ENCODE measurements around the gene SLC24A3. TPM values are rescaled to one million over a fixed set of nuclear protein-coding genes. Genes with fewer than 3 reads are reported as not detected.

The SLC24A3 gene
- total and polyA plus RNA-seq, 7 donors = 0.92 to 20.8 (median 13.5) TPM

GRCh38 chr20:19522836-19523590, 310.6 kb downstream of the SLC24A3 start:
- WGBS, 2 donors = 69 to 76% methylated on average over 4 of the region's 4 CpGs
- TF ChIP-seq CTCF (IDR thresholded peaks at IDR 0.05) (no peak), POLR2A (IDR thresholded peaks at IDR 0.05) (no peak), EP300 (IDR thresholded peaks at IDR 0.05) (no peak), POLR2AphosphoS5 (IDR thresholded peaks at IDR 0.05) (no peak)
- intact Hi-C loops (cut with DNase I) = no loop called here

GRCh38 chr20:19524691-19525090, 312.2 kb downstream of the SLC24A3 start:
- 57 to 99% methylated on average over 1 of the region's 1 CpG for WGBS, 2 donors
- Histone ChIP-seq H3K4me1 (no peaks in the 10 kb centered on the region), H3K27me3 (no peaks in the 10 kb centered on the region), H3K27ac (no peak overlapping the region), H3K9me3 (no peaks in the 10 kb centered on the region), H3K36me3 (no peaks in the 10 kb centered on the region), H3K4me3 (no peak overlapping the region)
- DNase-seq = no peak
- TF ChIP-seq EP300 (IDR thresholded peaks at IDR 0.05) (no peak), POLR2A (IDR thresholded peaks at IDR 0.05) (no peak), CTCF (IDR thresholded peaks at IDR 0.05) (no peak), POLR2AphosphoS5 (IDR thresholded peaks at IDR 0.05) (no peak)
- intact Hi-C loops (cut with DNase I) = no loop called here

More at GRCh38 chr20:19522836-19523590, 310.6 kb downstream of the SLC24A3 start:
- Histone ChIP-seq H3K9me3 (no peaks in the 10 kb centered on the region), H3K27me3 (no peaks in the 10 kb centered on the region), H3K27ac (no peak overlapping the region), H3K4me3 (no peak overlapping the region), H3K36me3 (no peaks in the 10 kb centered on the region), H3K4me1 (no peaks in the 10 kb centered on the region)
- DNase-seq = no peak

- Histone ChIP-seq H3K27ac (no peak overlapping the region), H3K9me3 (no peaks in the 10 kb centered on the region), H3K4me3 (no peak overlapping the region), H3K27me3 (no peaks in the 10 kb centered on the region), H3K36me3 (no peaks in the 10 kb centered on the region), H3K4me1 (no peaks in the 10 kb centered on the region)
- WGBS, 2 donors = 88 to 89% methylated on average over 2 of the region's 2 CpGs
- DNase-seq = no peak
- no peak for TF ChIP-seq EP300 (IDR thresholded peaks at IDR 0.05)
- no peak for TF ChIP-seq CTCF (IDR thresholded peaks at IDR 0.05)
- no peak for TF ChIP-seq POLR2AphosphoS5 (IDR thresholded peaks at IDR 0.05)
- no peak for TF ChIP-seq POLR2A (IDR thresholded peaks at IDR 0.05)
- intact Hi-C loops (cut with DNase I) = no loop called here
Observed at GRCh38 chr20:19527509-19527908, 315.1 kb downstream of the SLC24A3 start.

- Histone ChIP-seq H3K36me3 (no peaks in the 10 kb centered on the region), H3K27ac (no peak overlapping the region), H3K4me1 (no peaks in the 10 kb centered on the region), H3K4me3 (no peak overlapping the region), H3K9me3 (no peaks in the 10 kb centered on the region), H3K27me3 (no peaks in the 10 kb centered on the region)
- TF ChIP-seq POLR2AphosphoS5 (IDR thresholded peaks at IDR 0.05) = no peak
- no peak for TF ChIP-seq CTCF (IDR thresholded peaks at IDR 0.05)
- no peak for TF ChIP-seq POLR2A (IDR thresholded peaks at IDR 0.05)
- no peak for TF ChIP-seq EP300 (IDR thresholded peaks at IDR 0.05)
- intact Hi-C loops (cut with DNase I) = no loop called here
- DNase-seq = no peak
- 94% methylated on average over 5 of the region's 5 CpGs for WGBS, 2 donors
Observed at GRCh38 chr20:19528286-19529030, 316.0 kb downstream of the SLC24A3 start.

Data from sigmoid colon (tissue), 7 donors.